GM12878 (cell line): ENCODE data around the gene EMP1. TPM values are rescaled to one million over a fixed set of nuclear protein-coding genes. Genes with fewer than 3 reads are reported as not detected.
"Not testable (repeated sequence)": the region's sequence is repeated elsewhere in the genome, so short reads cannot be mapped to it uniquely, and the experiment has no call there.

Experiments used
- ATAC-seq: fragments of 200-7000 bp; cut with Tn5 transposase; 3 replicates; pipeline ENCODE4 v1.9.1; 2020; ENCODE audit warnings: mild to moderate bottlenecking, moderate library complexity
- BruUV-seq: library from RNA; stranded (reverse); fragments of 400-500 nt; replicated peaks from 2 replicates; lab custom pipeline; 2021; lab: Mats Ljungman, UMichigan
- CTCF ChIA-PET: fragments of 300-600 bp; sonication (Branson Sonifier 250); formaldehyde crosslinking; extraction: SDS; loops from one replicate; lab custom pipeline; 2021; ENCODE audit warnings: inconsistent platforms; lab: Yijun Ruan, JAX
- POLR2A ChIA-PET: fragments of 350-600 bp; formaldehyde crosslinking; extraction: SDS; loops from one replicate; lab custom pipeline; 2021; ENCODE audit warnings: inconsistent platforms; lab: Charles Lee
- RAD21 ChIA-PET: fragments of 300-600 bp; sonication (Branson Sonifier 250); formaldehyde crosslinking; loops from one replicate; lab custom pipeline; 2023; ENCODE audit warnings: antibody characterized with exemption; ENCODE audit not compliant: unreplicated experiment; lab: Charles Lee
- SMC1A ChIA-PET: fragments of 300-600 bp; sonication (Branson Sonifier 250); formaldehyde crosslinking; loops from one replicate; lab custom pipeline; 2023; ENCODE audit not compliant: unreplicated experiment, uncharacterized antibody; lab: Charles Lee
- DNase-seq: peaks from one replicate; pipeline ENCODE4 v3.0.0-alpha.2; 2011; ENCODE audit warnings: low read depth, low spot score
- FAIRE-seq: peaks from 3 replicates; lab custom pipeline; 2011; peaks lifted over from hg19 to GRCh38; lab: Jason Lieb, UNC
- H2AFZ ChIP-seq: 2 replicates; pipeline ENCODE4 v1.6.0; 2011; ENCODE audit warnings: low read depth, low read length, control low read depth; ENCODE audit not compliant: control insufficient read depth
- H3K27ac ChIP-seq: 2 replicates; pipeline ENCODE4 v1.5.1; 2011; ENCODE audit warnings: control low read depth; ENCODE audit not compliant: control insufficient read depth, insufficient read depth
- H3K27me3 ChIP-seq, 2 experiments: replicated peaks in 1 of 2; 2 replicates each; pipeline versions ENCODE4 v1.6.0 to v1.6.1; 2011; ENCODE audit warnings: low read length in 1 of 2; ENCODE audit not compliant: control insufficient read depth in 2 of 2, insufficient read depth in 2 of 2
- H3K36me3 ChIP-seq, 2 experiments: 2 replicates each; pipeline ENCODE4 v1.5.1; 2011; ENCODE audit warnings: low read length in 1 of 2; ENCODE audit not compliant: control insufficient read depth in 2 of 2, insufficient read depth in 2 of 2
- H3K4me1 ChIP-seq: 2 replicates; pipeline ENCODE4 v1.6.1; 2011; ENCODE audit warnings: mild to moderate bottlenecking, low read length, moderate library complexity, mixed read lengths; ENCODE audit not compliant: control insufficient read depth, insufficient read depth
- H3K4me2 ChIP-seq: 2 replicates; pipeline ENCODE4 v1.6.0; 2011; ENCODE audit warnings: control low read depth; ENCODE audit not compliant: control insufficient read depth, insufficient read depth
- H3K4me3 ChIP-seq: fragments of 200-600 bp; sonication (generic); 2 replicates; pipeline ENCODE4 v1.5.1; 2016
- H3K79me2 ChIP-seq: 2 replicates; pipeline ENCODE4 v1.6.0; 2011; ENCODE audit warnings: low read length; ENCODE audit not compliant: control insufficient read depth, insufficient read depth
- H3K9ac ChIP-seq: 2 replicates; pipeline ENCODE4 v1.8.0; 2011; ENCODE audit warnings: low read length, control low read depth, mixed read lengths; ENCODE audit not compliant: control insufficient read depth, insufficient read depth
- H3K9me3 ChIP-seq: replicated peaks from 3 replicates; pipeline ENCODE4 v1.5.1; 2011; ENCODE audit warnings: mild to moderate bottlenecking, low read length; ENCODE audit not compliant: control insufficient read depth, insufficient read depth
- H4K20me1 ChIP-seq: 2 replicates; pipeline ENCODE4 v1.6.0; 2011; ENCODE audit not compliant: control insufficient read depth, insufficient read depth
- ATF7 ChIP-seq: fragments of 450-650 bp; IDR thresholded peaks from 2 replicates; pipeline ENCODE4 v1.6.1; 2016; ENCODE audit warnings: low read depth, mild to moderate bottlenecking
- BRCA1 ChIP-seq: IDR thresholded peaks from 2 replicates; pipeline ENCODE4 v1.6.1; 2011; ENCODE audit warnings: low read depth, low read length, improper control_type of control experiment
- CBX3 ChIP-seq: fragments of 200-600 bp; sonication (generic); IDR thresholded peaks from 2 replicates; pipeline ENCODE4 v1.6.1; 2016; ENCODE audit warnings: low read depth, borderline replicate concordance
- E2F8 ChIP-seq: fragments of 450-650 bp; IDR thresholded peaks from 2 replicates; pipeline ENCODE4 v1.6.1; 2018; ENCODE audit warnings: mild to moderate bottlenecking, low read depth, moderate library complexity; ENCODE audit not compliant: partially characterized antibody
- IKZF2 ChIP-seq, 2 experiments: fragments of 450-650 bp; IDR thresholded peaks; 2 replicates each; pipeline ENCODE4 v1.6.1; 2017; ENCODE audit warnings: mild to moderate bottlenecking in 2 of 2, moderate library complexity in 2 of 2
- NR2C1 ChIP-seq: fragments of 450-650 bp; IDR thresholded peaks from 2 replicates; pipeline ENCODE4 v1.6.1; 2017; ENCODE audit warnings: antibody characterized with exemption, mild to moderate bottlenecking, moderate library complexity
- RCOR1 ChIP-seq: conservative IDR thresholded peaks from 2 replicates; pipeline ENCODE4 v1.6.1; 2012; ENCODE audit warnings: low read depth, low read length, improper control_type of control experiment
- TBL1XR1 ChIP-seq: IDR thresholded peaks from 2 replicates; pipeline ENCODE4 v1.6.1; 2012; ENCODE audit warnings: low read depth, low read length, improper control_type of control experiment
- YY1 ChIP-seq: IDR thresholded peaks from 2 replicates; pipeline ENCODE4 v1.6.1; 2011; ENCODE audit warnings: low read depth, mild to moderate bottlenecking, low read length
- ZBED1 ChIP-seq: IDR thresholded peaks from 2 replicates; pipeline ENCODE4 v1.6.1; 2016; ENCODE audit warnings: borderline replicate concordance
- ZBTB40 ChIP-seq: fragments of 450-650 bp; IDR thresholded peaks from 2 replicates; pipeline ENCODE4 v1.6.1; 2016; ENCODE audit warnings: mild to moderate bottlenecking, moderate library complexity, borderline replicate concordance
- WGBS: methylation state at CpG from one replicate; pipeline ENCODE4 v1.1.6; 2016; ENCODE audit warnings: low lambda C conversion rate; ENCODE audit not compliant: insufficient replicate concordance, insufficient coverage; ENCODE audit errors: missing lambda C conversion rate; 5-methylcytosine and 5-hydroxymethylcytosine counted together
- in situ Hi-C: fragments of 300-500 bp; cut with MboI; formaldehyde crosslinking; loops from 9 replicates; pipeline ENCODE4 v1.14.3; 2018; ENCODE audit warnings: mixed read lengths
- intact Hi-C: fragments of 100-400 bp; cut with micrococcal nuclease; formaldehyde crosslinking; loops from one replicate; pipeline ENCODE4 v1.14.2; 2022; ENCODE audit not compliant: unreplicated experiment
- polyA plus RNA-seq, 11 experiments: library from polyadenylated mRNA; depleted of rRNA in 4 of 11; unstranded in 6 of 11; stranded (reverse) in 5 of 11; fragments of >200 nt; fragmentation: Nextera tagmentation in 4 of 11; fragmentation: Illumina TruSeq in 1 of 11; extraction: Ambion mirVana in 4 of 11; extraction: Trizol in 1 of 11; gene quantifications; 1 replicate in 1 of 11; 2 replicates in 10 of 11; pipeline versions ENCODE4 v1.2.1 to v1.2.3, GENCODE V29; 2011 to 2016; ENCODE audit warnings: inconsistent platforms in 2 of 11, missing spikeins in 2 of 11, low read depth in 1 of 11
- total RNA-seq, 4 experiments: library from RNA; depleted of rRNA in 3 of 4; stranded (reverse); fragments of >200 nt in 3 of 4; fragmentation: Illumina TruSeq in 1 of 4; extraction: Trizol in 1 of 4; gene quantifications; 2 replicates each; pipeline versions ENCODE4 v1.2.1 to v1.2.3, GENCODE V29; 2013 to 2021
- TF ChIP-seq, protein P1 (sequence below): fragments of 450-650 bp; formaldehyde crosslinking; IDR thresholded peaks from 2 replicates; pipeline ENCODE4 v1.5.0; 2022; ENCODE audit warnings: mild to moderate bottlenecking, missing genetic modification characterization

EMP1 gene
- total and polyA plus RNA-seq, 10 of the 15 experiments (the other 5 are each of a cell fraction or from before 2014, with no cell fraction given) = 0.09 to 0.90 (median 0.25) TPM; not detected in 1

DNA sequence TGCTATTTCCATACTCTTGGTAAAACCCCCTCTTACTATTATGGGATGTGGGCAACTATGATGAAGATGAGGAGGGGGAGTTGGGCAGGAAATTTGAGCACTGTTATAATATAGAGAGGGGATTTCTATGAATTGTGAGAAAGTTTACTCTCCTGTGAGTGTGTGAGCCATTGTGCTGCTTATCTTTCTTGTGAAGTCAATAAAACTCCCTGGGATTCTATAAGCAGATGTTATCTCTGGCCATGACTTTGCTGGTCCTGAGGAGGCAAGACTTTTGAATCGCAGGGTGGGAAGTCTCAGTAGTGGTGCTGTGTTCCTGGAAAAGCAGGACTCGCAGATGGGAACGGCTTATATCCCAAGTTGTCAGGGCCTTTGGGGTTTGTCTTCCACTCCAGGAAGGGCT is 62.2 kb downstream of the EMP1 start (continued):
- TF ChIP-seq ZBTB40 (no peak), E2F8 (no peak), ATF7 (no peak), NR2C1 (no peak), BRCA1 (no peak), CBX3 (no peak), TBL1XR1 (no peak), RCOR1 (no peak), IKZF2 (IDR thresholded peaks at IDR 0.05) (no peak), ZBED1 (no peak), YY1 (no peak)
- TF ChIP-seq, protein P1, sequence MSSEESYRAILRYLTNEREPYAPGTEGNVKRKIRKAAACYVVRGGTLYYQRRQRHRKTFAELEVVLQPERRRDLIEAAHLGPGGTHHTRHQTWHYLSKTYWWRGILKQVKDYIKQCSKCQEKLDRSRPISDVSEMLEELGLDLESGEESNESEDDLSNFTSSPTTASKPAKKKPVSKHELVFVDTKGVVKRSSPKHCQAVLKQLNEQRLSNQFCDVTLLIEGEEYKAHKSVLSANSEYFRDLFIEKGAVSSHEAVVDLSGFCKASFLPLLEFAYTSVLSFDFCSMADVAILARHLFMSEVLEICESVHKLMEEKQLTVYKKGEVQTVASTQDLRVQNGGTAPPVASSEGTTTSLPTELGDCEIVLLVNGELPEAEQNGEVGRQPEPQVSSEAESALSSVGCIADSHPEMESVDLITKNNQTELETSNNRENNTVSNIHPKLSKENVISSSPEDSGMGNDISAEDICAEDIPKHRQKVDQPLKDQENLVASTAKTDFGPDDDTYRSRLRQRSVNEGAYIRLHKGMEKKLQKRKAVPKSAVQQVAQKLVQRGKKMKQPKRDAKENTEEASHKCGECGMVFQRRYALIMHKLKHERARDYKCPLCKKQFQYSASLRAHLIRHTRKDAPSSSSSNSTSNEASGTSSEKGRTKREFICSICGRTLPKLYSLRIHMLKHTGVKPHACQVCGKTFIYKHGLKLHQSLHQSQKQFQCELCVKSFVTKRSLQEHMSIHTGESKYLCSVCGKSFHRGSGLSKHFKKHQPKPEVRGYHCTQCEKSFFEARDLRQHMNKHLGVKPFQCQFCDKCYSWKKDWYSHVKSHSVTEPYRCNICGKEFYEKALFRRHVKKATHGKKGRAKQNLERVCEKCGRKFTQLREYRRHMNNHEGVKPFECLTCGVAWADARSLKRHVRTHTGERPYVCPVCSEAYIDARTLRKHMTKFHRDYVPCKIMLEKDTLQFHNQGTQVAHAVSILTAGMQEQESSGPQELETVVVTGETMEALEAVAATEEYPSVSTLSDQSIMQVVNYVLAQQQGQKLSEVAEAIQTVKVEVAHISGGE (CRISPR knock-in tag) = no peak

GRCh38 chr12:13259625-13260024 is 63.1 kb downstream of the EMP1 start:
- CTCF ChIA-PET = interaction anchor here (0.6 kb wide), 1 partner anchor 17 kb away, joined by 3 read pairs; no protein-coding TSS in a partner anchor

More at GRCh38 chr12:13259625-13260024, 63.1 kb downstream of the EMP1 start:
- H3K27me3 ChIP-seq, H3K79me2 ChIP-seq, H2AFZ ChIP-seq, H3K4me2 ChIP-seq, H3K4me1 ChIP-seq, H3K9me3 ChIP-seq, H3K27ac ChIP-seq, H4K20me1 ChIP-seq, in situ Hi-C loops, RAD21 ChIA-PET, FAIRE-seq, BruUV-seq, POLR2A ChIA-PET, H3K36me3 ChIP-seq, H3K9ac ChIP-seq, H3K4me3 ChIP-seq, DNase-seq, ATAC-seq, SMC1A ChIA-PET: not testable (repeated sequence)
- intact Hi-C loops = loop anchor here (5.0 kb wide), 2 partner anchors 403 to 683 kb away; no protein-coding TSS in a partner anchor
- WGBS = 58% methylated on average over 7 of the region's 7 CpGs
